ENCODE results near the gene SYCP2. TPM values are rescaled to one million over a fixed set of nuclear protein-coding genes. Genes with fewer than 3 reads are reported as not detected.

SYCP2 gene
- total RNA-seq, 1 donor from 2014 or later: 0.69 TPM

DNA sequence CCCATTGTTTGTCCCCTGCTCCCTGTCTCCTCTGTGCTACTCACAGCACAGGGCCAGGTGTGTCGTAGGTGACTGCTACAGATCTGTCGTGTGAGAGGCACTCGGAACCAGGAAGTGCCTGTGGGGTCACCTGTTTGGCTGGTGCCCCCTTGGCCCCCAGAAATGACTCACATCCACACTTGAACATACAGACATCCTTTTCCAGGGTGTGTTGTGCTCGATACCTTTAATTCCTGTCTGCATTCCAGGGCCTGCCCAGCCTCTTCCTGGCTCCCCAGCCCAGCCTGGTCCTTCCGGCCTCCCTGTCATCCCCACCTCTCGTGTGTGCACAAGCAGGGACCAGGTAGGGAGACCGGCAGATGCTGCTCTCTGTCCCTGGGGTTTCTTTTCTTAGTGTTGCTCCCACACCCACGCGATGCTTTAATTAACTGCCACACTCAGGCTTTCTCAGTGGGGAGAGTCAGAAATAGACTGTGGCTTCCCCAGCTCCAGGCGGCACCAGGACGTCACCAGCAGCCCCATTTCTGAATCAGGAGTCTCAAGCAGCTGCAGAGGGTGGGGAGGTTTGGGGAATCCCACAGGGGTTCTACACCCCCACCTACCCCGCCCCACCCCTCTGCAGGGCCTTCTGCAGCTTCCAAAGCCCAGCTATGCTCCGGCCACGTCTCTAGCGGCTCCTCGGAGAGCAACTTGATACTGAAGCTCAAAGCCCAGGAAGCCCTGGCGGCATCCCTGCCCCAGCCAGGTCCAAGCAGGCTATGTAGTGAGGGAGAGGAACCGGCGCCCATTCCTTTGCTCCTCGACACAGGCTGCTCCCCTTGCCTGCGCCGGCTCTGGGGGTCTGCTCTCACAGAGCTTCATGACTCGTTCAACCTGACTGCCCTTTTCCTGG, 102.2 kb downstream of the SYCP2 start:
- TF ChIP-seq, protein P1, sequence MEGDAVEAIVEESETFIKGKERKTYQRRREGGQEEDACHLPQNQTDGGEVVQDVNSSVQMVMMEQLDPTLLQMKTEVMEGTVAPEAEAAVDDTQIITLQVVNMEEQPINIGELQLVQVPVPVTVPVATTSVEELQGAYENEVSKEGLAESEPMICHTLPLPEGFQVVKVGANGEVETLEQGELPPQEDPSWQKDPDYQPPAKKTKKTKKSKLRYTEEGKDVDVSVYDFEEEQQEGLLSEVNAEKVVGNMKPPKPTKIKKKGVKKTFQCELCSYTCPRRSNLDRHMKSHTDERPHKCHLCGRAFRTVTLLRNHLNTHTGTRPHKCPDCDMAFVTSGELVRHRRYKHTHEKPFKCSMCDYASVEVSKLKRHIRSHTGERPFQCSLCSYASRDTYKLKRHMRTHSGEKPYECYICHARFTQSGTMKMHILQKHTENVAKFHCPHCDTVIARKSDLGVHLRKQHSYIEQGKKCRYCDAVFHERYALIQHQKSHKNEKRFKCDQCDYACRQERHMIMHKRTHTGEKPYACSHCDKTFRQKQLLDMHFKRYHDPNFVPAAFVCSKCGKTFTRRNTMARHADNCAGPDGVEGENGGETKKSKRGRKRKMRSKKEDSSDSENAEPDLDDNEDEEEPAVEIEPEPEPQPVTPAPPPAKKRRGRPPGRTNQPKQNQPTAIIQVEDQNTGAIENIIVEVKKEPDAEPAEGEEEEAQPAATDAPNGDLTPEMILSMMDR (IDR thresholded peaks at IDR 0.05; ENCODE audit: partially characterized antibody, unreplicated experiment): no peak
- peaks cover 12% of the 10 kb centered on the region for H3K9me3 Mint-ChIP-seq (ENCODE audit: unreplicated experiment)
- peak overlapping the region; percentile 32 for H3K4me3 Mint-ChIP-seq (ENCODE audit: unreplicated experiment)
- DNase-seq: no peak
- no peaks in the 10 kb centered on the region for H3K36me3 Mint-ChIP-seq (ENCODE audit: unreplicated experiment)
- H3K27me3 Mint-ChIP-seq (ENCODE audit: unreplicated experiment): peaks cover 17% of the 10 kb centered on the region
- H3K27ac Mint-ChIP-seq (ENCODE audit: unreplicated experiment): no peak overlapping the region
- H3K4me1 Mint-ChIP-seq (ENCODE audit: low read depth, unreplicated experiment): peaks cover 47% of the 10 kb centered on the region

DNA sequence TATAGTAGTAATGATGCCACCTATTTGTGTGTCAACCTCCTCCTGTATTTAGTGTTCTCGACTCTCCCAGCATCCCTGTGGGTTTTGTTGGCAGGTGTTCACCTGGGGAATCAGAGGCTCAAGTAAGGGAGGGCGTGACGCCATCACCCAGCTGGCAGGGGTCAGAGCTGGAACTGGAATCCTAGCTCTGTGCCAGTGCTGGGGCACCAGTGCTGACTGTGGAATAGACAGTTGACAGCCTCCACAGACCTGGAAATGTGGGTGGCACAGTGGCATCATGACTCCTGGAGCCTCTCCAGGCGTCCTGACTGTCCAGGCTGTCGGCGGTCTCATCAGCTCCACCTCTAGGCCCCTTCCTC, 102.8 kb downstream of the SYCP2 start:
- no peak for DNase-seq
- peaks cover 17% of the 10 kb centered on the region for H3K27me3 Mint-ChIP-seq (ENCODE audit: unreplicated experiment)
- no peak overlapping the region for H3K4me3 Mint-ChIP-seq (ENCODE audit: unreplicated experiment)
- H3K4me1 Mint-ChIP-seq (ENCODE audit: low read depth, unreplicated experiment): peaks cover 41% of the 10 kb centered on the region
- TF ChIP-seq, protein P1 (IDR thresholded peaks at IDR 0.05; ENCODE audit: partially characterized antibody, unreplicated experiment): no peak
- H3K27ac Mint-ChIP-seq (ENCODE audit: unreplicated experiment): no peak overlapping the region
- peaks cover under 1% of the 10 kb centered on the region for H3K36me3 Mint-ChIP-seq (ENCODE audit: unreplicated experiment)
- peaks cover 12% of the 10 kb centered on the region for H3K9me3 Mint-ChIP-seq (ENCODE audit: unreplicated experiment)

DNA sequence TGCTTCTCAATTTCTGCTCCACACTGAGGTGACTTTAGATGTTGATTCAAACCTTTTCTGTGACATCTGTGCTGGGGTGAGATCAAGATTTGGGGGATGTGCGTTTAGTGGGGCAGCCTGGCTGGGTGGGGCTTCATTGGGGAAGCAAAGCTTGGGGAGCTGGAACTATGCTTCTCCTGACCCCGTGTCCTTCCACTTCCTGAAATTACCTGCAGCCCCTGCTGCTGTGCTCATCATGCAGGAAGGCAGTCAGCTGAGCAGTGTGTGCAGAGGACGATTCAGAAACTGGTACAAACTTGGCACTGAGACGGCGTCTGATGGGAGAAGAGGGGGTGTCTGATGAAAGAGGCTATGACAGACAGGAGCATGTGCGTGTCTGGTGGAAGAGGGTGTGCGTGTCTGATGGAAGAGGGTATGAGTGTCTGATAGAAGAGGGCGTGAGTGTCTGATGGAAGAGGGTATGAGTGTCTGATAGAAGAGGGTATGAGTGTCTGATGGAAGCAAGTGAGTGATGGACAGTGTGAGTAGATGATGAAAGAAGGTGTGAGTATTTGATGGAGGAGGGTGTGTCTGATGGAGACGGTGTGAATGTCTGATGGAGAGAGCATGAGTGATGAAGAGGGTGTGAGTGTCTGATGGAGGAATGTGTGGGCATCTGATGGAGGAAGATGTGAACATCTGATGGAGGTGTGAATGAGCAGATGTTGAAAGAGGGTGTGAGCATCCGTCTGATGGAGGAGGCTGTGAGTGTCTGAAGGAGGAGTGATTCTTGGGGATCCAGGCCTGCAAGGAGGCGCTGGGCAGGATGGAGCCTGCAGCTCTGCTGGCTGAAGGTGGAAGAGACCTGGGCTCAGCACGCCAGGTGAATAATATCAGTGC, 103.4 kb downstream of the SYCP2 start:
- peaks cover 36% of the 10 kb centered on the region for H3K4me1 Mint-ChIP-seq (ENCODE audit: low read depth, unreplicated experiment)
- H3K9me3 Mint-ChIP-seq (ENCODE audit: unreplicated experiment): peaks cover 12% of the 10 kb centered on the region
- H3K27me3 Mint-ChIP-seq (ENCODE audit: unreplicated experiment): peaks cover 17% of the 10 kb centered on the region
- DNase-seq: no peak
- TF ChIP-seq, protein P1 (IDR thresholded peaks at IDR 0.05; ENCODE audit: partially characterized antibody, unreplicated experiment): no peak
- peaks cover 5% of the 10 kb centered on the region for H3K36me3 Mint-ChIP-seq (ENCODE audit: unreplicated experiment)
- peak overlapping the region; percentile 4 for H3K4me3 Mint-ChIP-seq (ENCODE audit: unreplicated experiment)
- H3K27ac Mint-ChIP-seq (ENCODE audit: unreplicated experiment): peak overlapping the region; percentile 5

DNA sequence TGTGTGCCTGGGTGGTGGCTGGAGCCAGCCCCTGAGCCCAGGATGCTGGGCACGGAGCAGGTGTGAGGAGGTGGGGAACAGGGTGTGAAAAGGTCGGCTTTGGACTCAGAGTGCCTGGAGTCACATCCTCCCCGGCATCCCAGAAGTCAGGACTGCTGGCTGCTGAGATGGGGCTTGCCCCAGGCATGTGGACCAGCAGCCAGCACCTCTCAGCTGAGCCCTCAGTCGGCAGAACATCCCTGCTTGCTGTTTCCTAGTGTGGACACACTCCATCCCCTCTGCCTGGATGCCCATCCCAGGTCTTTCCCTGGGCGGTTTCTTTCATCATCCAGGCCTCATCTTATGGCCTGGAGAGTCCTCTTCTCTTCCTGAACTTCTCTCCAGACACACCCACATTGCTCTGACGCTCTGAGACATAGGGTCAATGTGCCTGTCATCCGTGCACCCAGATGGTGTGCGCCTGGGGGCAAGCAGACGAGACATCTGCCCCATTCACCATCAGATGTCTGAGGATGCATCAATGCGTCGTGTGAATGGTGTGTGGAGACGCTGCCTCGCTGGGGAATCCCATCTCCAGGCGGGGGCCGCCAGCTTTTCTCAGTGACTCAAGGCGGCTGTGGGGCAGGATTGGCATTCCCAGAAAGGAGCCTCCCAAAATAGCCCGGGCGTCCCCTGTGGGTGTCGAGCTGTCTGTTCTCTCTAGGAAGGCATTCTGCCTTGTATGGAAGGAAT, 104.2 kb downstream of the SYCP2 start:
- H3K27ac Mint-ChIP-seq (ENCODE audit: unreplicated experiment): peak overlapping the region; percentile 30
- peaks cover 5% of the 10 kb centered on the region for H3K36me3 Mint-ChIP-seq (ENCODE audit: unreplicated experiment)
- TF ChIP-seq, protein P1 (IDR thresholded peaks at IDR 0.05; ENCODE audit: partially characterized antibody, unreplicated experiment): no peak
- peaks cover 17% of the 10 kb centered on the region for H3K27me3 Mint-ChIP-seq (ENCODE audit: unreplicated experiment)
- DNase-seq: peak; percentile 56
- H3K4me1 Mint-ChIP-seq (ENCODE audit: low read depth, unreplicated experiment): peaks cover 32% of the 10 kb centered on the region
- peak overlapping the region; percentile 39 for H3K4me3 Mint-ChIP-seq (ENCODE audit: unreplicated experiment)
- peaks cover 10% of the 10 kb centered on the region for H3K9me3 Mint-ChIP-seq (ENCODE audit: unreplicated experiment)
